ENCODE measurements around the gene SUCLG1.
A peak's percentile ranks its signal among the peaks of the same experiment; 100 is the strongest.
"Not testable (repeated sequence)": the region's sequence is repeated elsewhere in the genome, so short reads cannot be mapped to it uniquely, and the experiment has no call there.

Gene SUCLG1

DNA sequence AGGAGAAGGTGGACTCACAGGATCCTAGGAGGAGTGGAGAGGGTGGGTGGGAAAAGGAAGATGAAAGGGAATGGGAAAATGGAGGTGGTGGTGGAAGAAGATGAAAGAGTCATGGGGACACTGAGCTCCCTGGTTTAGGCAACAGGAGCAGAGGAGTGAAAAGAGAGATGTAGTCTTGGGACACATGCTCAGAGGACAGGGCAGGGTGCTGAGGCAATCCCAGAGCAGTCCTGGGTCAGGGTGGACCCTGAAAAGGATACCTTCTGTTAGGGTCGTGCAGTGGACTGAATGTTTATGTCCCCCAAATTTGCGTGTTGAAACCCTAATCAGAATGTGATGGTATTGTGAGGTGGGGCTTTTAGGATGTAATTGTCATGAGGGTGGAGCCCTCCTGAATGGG, 37.9 kb downstream of the SUCLG1 start:
- DNase-seq (ENCODE audit: low read depth): no peak

DNA sequence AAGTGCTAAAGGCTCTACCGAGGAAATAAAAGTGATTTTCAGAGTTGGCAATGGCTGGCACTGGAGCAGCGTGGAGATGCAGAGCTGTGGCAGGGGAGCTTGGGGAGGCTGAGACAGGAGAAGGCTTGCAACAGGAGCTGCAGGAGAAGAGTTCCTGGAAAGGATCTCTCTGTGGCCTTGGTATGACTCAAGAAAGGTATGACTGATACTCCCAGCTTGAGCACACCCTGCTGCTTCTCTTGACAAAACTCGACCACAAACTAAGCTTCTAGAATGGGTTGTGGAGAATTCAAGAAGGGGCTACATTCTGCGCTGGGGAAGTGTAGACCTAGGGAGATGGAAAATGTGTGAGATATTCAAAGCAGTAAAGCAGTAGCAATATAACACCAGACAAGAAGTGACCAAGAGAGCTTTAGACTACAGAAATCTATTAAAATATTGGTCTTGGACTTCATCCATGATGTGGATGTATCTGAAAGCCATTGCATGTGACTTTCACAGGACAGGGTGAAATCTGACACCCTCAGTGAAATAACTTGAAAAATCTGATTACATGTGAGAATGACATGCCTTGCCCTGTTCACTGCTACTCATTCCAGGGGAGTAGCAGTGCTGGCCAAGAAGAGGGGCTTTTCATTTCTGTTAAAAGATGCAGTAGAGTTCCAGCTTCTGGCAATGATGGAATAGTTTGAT, 41.5 kb downstream of the SUCLG1 start:
- DNase-seq (ENCODE audit: low read depth): peak; percentile 15

DNA sequence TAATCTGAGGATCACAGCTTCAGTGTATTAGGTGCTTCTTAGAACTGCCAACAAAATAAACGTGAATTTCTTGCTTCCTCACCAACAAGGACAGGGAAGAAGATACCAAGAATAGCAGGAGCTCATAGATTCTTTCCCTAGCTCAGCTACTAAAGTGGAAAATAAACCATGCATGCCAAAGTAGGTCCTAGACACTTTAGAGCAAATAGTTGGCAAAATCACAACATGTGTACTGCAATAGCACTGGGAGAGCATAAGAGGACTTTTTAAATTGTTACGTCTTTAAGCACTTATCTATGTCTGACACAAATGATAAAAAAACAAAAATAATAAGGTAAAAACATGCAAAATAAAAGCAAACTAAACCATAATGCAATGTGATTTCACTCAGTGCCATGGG, 49.5 kb downstream of the SUCLG1 start:
- no peak for DNase-seq (ENCODE audit: low read depth)

DNA sequence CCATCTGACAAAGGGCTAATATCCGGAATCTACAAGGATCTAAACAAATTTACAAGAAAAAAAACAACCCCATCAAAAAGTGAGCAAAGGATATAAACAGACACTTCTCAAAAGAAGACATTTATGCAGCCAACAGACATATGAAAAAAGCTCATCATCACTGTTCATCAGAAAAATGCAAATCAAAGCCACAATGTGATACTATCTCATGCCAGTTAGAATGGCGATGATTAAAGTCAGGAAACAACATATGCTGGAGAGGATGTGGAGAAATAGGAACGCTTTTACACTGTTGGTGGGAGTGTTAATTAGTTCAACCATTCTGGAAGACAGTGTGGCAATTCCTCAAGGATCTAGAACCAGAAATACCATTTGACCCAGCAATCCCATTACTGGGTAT, 57.0 kb downstream of the SUCLG1 start:
- DNase-seq (ENCODE audit: low read depth): not testable (repeated sequence)

DNA sequence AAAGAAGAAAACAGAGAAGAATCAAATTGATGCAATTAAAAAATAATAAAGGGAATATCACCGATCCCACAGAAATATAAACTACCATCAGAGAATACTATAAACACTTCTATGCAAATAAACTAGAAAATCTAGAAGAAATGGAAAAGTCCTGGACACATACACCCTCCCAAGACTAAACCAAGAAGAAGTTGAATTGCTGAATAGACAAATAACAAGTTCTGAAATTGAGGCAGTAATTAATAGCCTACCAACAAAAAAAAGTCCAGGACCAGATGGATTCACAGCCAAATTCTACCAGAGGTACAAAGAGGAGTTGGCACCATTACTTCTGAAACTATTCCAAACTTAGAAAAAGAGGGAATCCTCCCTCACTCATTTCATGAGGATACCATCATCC, 59.2 kb downstream of the SUCLG1 start:
- DNase-seq (ENCODE audit: low read depth): not testable (repeated sequence)

DNA sequence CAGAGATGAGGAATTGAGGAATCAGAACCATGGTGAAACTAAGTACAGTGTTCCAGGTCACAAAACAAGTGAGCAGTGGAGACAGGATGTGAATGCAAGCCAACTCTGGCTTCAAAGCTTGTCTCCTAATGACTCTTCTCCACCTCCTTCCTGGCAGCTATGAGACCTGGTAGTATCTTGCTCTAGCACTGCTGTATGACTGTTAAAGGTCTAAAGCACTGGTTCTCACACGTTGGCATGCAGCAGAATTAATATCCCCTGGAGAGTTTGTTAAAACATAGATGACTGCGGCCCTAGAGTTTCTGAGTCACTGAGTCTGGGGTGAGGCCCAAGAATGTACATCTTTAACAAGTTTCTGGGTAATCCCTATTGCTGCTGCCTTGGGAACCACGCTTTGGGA, 63.3 kb downstream of the SUCLG1 start:
- DNase-seq (ENCODE audit: low read depth): peak; percentile 13

DNA sequence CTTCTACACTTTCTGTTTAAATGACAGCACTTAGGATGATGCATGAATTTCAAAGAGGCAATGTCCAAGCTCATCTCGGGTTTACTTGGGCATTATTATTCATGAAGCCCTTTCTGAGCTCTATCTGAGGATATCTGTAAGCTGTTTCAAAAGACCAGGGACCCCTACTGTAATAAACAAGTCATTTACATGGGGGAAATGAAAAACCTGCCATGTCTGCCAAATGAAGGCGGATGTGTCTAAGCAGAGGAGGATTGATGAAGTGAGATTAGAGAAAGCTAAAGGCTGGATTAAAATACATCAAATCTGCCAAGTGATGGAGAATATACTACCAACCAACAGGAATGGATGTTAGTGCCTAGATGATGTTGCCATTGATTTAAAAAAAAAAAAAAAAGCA, 64.5 kb downstream of the SUCLG1 start:
- no peak for DNase-seq (ENCODE audit: low read depth)

DNA sequence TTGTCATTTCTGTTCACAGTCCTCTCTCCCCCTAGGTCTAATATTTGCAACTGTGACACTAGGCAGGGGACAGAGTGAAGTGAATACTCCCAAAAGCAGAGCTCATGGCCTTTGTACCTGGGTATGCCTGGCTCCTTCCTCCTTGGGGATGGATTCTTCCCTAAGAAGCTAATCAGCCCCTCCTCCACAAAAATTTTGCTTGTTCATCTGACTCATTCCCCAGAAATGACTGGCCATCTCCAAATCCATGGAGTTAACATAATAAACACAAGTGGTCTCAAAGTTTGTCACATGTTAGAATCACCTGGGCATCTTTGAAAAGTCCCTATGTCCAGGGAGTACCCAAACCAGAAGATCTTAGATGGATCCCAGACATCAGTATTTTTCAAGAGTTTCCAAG, 65.3 kb downstream of the SUCLG1 start:
- peak; percentile 27 for DNase-seq (ENCODE audit: low read depth)

DNA sequence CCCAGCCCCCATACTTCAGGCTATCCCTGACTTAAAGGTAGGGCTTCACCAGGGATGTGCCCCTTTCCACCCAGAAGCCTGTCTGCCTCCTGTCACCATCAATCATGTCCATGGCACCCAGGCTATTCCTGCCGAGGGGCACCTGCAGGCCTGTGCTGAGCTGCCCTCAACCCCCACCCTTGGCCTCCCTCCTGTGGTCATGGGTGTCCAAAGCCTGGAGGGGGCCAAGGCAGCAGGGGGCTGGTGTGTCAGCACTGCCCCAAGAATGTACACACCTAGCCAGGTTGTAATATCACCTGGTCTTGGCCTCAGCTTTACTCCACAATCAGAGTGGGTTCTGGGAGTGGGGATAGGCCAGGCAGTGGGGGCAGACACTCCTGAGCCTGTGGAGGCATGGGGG, 69.3 kb downstream of the SUCLG1 start:
- no peak for DNase-seq (ENCODE audit: low read depth)

DNA sequence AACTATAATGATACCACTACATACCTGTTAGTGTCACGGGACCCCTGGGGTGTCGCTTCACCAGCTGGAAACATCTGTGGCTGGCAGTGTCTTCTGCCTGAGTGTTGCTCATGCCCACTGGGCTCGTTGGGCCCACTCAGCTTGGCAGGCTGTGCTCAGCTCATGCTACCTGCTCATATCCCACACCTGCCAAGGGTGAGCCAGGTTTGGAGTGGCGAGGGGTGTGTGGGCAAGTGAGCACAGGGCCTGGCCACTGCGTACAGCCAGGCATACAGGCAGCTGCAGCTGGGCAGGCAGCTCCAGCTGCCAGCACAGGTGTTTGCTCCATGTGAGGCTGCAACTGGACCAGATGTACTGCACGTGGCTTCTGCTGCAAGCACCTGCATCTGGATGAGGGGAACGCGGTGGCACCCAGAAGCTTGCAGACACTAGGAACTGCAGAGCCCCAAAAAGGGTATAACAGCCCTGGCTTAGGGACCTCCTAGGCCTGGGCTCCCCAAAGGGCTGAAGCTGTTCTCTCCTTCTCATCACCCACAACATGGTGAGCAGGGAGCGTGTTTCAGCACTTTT, 70.1 kb downstream of the SUCLG1 start:
- no peak for DNase-seq (ENCODE audit: low read depth)

DNA sequence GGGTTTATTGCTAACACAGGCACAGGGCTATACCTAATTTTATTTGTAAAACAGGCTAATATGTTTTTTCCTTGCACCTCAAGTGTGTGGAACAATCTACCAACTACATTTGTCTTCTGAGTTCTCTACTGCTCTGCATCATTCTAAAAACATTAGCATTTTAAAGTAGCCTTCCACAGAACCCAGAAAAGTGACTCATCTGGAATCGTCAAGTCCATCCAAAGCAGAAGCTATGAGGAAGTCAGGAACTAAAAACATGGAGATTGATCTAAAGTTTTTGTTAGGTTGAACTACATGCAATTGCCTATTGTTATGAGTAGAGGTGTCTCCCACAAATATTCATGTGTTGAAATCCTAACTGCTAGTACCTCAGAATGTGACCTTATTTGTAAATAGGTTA, 70.9 kb downstream of the SUCLG1 start:
- peak; percentile 17 for DNase-seq (ENCODE audit: low read depth)

DNA sequence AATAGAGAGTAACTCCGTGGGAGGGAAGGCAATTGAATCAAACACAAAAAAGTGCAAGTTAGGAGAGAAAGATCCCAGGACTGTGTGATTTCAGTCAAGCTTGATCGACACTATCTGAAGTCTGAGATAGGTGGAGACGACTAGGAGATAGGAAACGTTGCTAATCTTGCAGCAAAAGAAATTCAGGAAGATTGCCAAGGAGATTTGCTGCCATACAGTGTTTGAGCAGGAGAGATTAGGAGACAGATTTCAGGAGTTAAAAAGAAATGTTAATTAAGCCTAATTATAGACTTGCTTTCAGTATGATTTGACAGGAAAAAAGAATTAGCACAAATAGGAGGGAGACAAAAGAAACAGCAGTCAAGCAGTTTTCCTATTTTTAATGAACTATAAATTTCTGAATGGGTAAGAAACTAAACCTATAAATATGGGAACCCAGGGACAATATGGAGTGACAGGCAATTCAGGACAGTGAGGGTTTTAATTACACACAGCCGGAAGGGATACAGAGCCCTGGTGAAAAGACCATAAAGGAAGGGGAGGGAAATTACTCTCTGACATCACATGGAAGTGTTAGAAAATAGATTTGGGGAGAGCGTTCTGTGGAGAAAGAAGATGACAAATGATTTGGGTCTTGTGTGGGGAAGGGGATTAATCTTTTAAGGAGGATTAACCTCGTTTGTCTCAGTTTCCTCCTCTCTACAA, 72.6 kb downstream of the SUCLG1 start:
- no peak for DNase-seq (ENCODE audit: low read depth)

DNA sequence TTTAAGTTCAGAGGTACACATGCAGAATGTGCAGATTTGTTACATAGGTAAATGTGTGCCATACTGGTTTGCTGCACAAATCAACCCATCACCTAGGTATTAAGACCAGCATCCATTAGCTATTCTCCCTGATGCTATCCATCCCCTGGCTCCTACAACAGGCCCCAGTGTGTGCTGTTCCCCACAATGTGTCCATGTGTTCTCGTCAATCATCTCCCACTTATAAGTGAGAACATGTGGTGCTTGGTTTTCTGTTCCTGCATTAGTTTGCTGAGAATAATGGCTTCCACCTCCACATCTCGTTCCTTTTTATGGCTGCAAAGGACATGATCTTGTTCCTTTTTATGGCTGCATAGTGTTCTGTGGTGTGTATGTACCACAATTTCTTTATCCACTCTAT, 75.8 kb downstream of the SUCLG1 start:
- DNase-seq (ENCODE audit: low read depth): no peak

DNA sequence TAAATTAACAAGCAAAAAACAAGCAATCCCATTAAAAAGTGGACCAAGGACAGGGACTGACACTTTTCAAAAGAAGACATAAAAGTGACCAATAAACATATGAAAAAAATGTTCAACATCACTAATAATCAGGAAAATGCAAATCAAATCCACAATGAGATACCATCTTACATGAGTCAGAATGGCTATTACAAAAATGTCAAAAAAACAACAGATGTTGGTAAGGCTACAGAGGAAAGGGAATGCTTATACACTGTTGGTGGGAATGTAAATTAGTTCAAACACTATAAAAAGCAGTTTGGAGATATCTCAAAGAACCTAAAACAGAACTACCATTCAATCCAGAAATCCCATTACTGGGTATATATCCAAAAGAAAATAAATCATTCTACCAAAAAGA, 78.2 kb downstream of the SUCLG1 start:
- no peak for DNase-seq (ENCODE audit: low read depth)

DNA sequence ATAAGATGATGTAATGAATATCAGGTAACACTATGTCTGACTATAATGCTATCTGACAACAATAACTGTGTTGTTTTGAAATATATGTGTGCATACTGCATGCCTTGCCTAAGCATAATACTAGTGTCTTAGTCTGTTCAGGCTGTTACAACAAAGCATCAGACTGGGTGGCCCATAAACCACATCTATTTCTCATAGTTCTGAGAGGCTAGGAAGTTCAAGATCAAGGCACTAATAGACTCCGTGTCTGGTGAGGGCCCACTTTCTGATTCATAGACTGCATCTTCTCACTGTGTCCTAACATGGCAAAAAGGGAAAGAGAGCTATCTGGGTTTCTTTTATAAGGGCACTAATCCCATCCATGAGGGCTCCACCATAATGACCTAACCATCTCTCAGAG, 80.1 kb downstream of the SUCLG1 start:
- no peak for DNase-seq (ENCODE audit: low read depth)

DNA sequence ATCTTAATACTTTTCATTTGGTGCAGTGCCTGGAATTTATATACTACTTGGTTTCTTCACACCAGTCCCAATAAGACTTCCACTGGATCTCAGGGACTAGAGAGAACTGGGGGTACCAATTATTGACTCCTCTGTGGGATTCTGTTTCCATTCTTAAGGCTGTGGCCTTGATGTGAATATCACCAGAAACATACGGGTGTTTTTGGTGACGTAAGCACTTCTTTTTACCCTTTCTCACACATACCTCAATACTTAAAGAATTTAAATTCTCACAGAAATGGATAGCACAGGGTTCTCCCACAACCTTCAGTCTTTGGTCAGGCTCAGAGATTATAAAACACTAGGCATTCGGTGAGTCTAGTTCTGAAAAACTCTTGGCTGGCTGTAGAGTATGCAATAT, 84.1 kb downstream of the SUCLG1 start:
- DNase-seq (ENCODE audit: low read depth): no peak

DNA sequence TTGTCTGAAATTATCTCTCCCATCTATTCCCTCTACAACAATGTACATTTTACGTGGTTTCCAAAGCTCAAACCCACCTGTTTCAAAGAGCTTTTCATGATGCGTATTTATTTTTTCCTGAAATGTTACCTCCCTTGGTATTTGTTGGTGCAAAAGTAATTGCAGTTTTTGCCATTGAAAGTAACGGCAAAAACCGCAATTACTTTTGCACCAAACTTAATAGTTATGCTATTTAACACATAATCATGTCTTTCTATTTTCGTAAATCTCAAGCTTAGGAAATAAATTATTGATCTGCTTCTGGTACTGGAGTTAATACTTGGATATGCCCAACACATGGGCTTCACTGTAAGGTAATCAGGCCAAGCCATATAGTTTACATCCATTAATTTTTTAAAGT, 85.2 kb downstream of the SUCLG1 start:
- no peak for DNase-seq (ENCODE audit: low read depth)
